WI38 (cell line): Measurements from ENCODE around the gene DPY30.

ENCODE experiments used
- H3K4me3 ChIP-seq: 2 replicates; pipeline ENCODE4 v1.5.1; 2011; ENCODE audit warnings: low read depth, mild to moderate bottlenecking, control low read depth, low read length
- TF ChIP-seq, protein P1 (sequence below): IDR thresholded peaks from 2 replicates; pipeline ENCODE4 v1.5.1; 2012; ENCODE audit warnings: low read depth, mild to moderate bottlenecking, control low read depth, low read length

DPY30 gene

DNA sequence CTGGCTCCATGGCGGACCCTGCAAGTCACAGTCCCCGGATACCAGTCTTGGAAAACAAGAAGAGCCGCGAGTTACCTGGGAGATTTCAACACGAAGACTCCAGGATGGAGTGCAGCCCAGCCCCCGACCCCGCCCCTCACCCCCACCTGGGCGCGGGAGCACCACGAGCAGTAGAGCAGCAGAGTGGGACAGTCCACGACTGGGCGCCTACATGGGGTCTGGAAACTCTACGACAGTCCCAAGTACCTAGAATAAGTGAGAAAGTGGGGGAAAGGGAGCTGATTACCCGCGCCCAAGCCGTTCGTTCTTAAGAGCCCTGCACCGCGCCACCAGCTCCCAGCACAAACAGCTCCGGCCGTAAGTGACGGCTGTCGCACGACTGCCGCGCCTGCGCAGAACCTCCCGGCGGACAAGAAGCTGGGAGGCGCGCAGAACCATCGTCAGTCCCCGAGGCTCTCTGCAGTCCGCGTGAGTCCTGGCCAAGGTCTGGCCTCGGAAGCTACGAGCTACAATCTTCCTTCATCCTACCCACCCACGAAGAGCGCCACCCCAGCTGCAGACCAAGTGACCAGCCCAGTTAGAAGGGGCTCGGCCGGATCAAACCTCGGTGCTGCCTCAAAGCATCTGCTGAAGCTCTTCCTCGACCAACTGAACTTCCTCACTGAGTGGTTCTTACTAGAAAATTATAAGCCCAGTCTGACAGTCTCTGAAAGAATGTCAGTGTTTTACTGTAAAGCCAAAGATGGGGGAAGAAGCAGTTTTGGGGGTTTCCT lies at the start of gene DPY30:
TSS of gene DPY30 (minus strand) at position 359 of the 773 bp plus-strand sequence. CDS start at position 10, 349 bp downstream.
- TF ChIP-seq, protein P1, sequence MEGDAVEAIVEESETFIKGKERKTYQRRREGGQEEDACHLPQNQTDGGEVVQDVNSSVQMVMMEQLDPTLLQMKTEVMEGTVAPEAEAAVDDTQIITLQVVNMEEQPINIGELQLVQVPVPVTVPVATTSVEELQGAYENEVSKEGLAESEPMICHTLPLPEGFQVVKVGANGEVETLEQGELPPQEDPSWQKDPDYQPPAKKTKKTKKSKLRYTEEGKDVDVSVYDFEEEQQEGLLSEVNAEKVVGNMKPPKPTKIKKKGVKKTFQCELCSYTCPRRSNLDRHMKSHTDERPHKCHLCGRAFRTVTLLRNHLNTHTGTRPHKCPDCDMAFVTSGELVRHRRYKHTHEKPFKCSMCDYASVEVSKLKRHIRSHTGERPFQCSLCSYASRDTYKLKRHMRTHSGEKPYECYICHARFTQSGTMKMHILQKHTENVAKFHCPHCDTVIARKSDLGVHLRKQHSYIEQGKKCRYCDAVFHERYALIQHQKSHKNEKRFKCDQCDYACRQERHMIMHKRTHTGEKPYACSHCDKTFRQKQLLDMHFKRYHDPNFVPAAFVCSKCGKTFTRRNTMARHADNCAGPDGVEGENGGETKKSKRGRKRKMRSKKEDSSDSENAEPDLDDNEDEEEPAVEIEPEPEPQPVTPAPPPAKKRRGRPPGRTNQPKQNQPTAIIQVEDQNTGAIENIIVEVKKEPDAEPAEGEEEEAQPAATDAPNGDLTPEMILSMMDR: no peak
- peak within 1 kb of the TSS; percentile 75 for H3K4me3 ChIP-seq

DNA sequence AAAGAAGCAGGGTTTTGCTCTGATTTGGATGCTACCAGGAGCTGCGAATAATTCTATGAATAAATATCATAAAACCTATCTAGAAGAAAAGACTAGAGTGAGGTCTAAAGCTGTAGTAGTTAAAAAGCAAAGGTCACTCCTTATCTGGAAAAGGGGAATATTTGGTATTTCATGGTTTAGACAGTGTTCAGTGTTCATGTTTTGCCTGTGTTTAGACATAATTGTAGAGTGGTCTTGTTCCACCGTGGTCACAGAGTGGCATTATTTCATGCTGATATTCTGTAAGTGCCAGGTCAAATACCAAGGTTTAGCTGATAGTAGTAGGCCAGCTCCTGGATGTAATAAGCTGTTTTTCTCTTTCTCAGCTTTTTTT lies 34.5 kb upstream of the DPY30 start:
- H3K4me3 ChIP-seq: no peak overlapping the region
- TF ChIP-seq, protein P1: no peak

DNA sequence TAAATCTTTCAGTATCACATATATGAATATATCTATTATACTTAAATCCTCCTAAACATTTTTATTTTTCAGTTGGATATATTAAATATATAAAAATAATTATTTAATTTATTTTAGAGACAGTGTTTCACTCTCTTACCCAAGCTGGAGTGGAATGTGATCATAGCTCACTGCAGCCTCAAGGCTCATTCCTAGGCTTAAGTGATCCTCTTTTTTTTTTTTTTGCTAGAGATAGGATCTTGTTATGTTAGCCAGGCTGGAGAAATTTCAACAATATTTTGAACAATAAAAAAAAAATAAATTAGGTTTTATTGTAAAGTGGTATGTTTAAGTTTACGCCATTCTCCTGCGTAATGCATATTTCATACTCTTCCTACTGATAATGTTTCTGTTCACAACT lies 27.9 kb upstream of the DPY30 start:
- TF ChIP-seq, protein P1: no peak
- H3K4me3 ChIP-seq: no peak overlapping the region

DNA sequence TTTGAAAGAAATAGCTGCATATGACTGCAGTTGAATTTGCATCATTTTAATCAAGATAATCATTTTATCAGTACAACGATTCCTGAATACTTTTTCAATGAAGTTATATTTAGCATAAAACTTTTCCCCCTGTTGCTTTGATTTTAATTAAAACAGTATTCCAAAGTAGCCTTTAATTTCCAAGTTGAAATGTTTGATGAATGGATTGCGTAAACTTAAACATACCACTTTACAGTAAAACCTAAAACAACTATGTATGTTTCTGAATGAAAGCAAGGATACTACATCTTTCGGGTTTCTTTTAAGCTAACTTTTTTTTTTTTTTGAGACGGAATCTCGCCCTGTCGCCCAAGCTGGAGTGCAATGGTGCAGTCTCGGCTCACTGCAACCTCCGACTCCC lies 25.1 kb upstream of the DPY30 start:
- TF ChIP-seq, protein P1: no peak
- H3K4me3 ChIP-seq: peak overlapping the region; percentile 82

DNA sequence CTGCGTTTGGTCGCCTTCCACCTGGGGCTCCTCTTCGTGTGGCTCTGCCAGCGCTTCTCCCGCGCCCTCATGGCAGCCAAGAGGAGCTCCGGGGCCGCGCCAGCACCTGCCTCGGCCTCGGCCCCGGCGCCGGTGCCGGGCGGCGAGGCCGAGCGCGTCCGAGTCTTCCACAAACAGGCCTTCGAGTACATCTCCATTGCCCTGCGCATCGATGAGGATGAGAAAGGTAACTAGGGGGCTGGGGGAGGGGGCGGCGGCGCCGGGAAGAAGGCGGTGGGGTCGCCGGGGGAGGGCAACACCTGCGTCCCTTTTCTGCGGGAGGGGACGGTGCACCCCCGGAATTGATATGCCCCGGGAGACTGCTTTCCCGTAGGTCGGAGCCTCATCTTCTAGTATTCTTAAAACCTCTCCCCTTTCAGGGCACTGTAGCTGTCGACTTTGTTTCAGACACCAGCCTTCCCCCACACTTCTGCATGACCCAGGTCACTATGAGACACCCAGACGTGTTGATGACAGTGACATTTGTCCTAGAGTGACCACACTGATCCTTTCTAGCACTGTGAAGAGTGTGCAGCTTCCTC lies 24.5 kb upstream of the DPY30 start:
- TF ChIP-seq, protein P1: no peak
- peak overlapping the region; percentile 82 for H3K4me3 ChIP-seq

DNA sequence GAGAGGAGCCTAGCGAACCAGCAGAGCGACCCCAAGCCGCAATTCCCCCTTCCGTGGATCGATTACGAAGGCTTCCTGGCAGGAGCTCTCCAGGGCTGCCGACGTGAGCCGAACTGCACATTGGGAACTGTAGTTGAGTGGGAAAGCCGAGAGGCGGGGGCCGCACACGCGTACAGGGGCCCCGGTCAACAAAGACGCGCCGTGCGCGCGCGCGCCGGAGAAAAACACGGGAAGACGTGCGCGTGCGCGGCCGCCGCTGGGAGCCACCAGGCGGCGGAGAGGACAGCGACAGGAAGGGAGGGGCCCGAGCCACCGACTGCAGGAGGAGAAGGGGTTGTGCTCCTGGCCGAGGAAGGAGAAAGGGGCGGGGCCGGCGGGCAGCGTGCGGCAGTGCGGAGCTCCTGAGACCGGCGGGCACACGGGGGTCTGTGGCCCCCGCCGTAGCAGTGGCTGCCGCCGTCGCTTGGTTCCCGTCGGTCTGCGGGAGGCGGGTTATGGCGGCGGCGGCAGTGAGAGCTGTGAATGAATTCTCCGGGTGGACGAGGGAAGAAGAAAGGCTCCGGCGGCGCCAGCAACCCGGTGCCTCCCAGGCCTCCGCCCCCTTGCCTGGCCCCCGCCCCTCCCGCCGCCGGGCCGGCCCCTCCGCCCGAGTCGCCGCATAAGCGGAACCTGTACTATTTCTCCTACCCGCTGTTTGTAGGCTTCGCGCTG lies 23.9 kb upstream of the DPY30 start, which contains the start of gene SPAST:
TSS of gene SPAST (plus strand) at position 247 of the 711 bp plus-strand sequence. CDS start at position 523, 276 bp downstream.
- TF ChIP-seq, protein P1: peak; percentile 38
- peak within 1 kb of the TSS; percentile 82 for H3K4me3 ChIP-seq
